Myocyte (in vitro differentiated cells): ENCODE data around the gene SCN8A. TPM values are rescaled to one million over a fixed set of nuclear protein-coding genes. Genes with fewer than 3 reads are reported as not detected.

Experiments
- DNase-seq: peaks from one replicate; pipeline ENCODE4 v3.0.0-alpha.2; 2012; ENCODE audit warnings: low read depth
- total RNA-seq: library from RNA; depleted of rRNA; stranded (reverse); fragments of >200 nt; gene quantifications from 2 replicates; pipeline ENCODE4 v1.2.3, GENCODE V29; 2014

The SCN8A gene
- total RNA-seq, 1 donor from 2014 or later = 13.7 TPM

DNA sequence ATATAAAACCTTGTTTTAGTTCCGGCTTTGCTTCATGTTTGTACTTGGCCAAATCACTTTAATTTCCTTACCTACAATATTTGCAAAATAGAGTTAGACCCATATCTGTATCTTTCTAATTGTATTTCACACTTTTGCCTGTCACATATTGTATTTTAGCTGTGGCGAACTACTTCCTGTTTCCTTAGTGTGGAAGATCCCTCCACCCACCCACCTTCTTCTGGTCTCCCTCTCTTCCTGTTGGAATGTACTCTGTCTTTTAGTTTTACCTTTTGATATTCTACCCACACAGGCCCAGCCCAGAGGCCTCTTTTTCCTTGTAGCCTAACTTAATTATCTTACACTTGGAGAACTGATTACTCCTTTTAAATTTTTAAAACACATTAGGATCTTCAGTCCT lies 78.2 kb downstream of the SCN8A start:
- no peak for DNase-seq

DNA sequence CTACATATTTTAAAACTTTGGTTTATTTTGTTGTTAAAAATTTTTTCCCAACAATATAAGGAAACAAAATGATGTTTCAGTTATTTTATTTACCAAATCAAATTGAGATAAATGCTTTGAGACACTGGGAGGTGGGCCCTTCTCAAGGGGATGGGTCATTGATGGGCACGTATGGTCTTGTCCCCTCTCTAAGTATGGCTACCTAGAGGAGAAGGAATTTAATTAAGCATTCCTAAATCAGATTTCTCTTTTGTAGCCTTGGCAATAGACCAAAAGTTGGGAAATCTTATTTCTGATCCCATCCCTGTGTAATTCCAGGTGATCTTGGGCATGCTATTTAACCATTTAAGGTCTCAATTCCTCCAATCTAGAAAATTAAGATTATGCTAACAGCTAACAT lies 79.0 kb downstream of the SCN8A start:
- DNase-seq = no peak

DNA sequence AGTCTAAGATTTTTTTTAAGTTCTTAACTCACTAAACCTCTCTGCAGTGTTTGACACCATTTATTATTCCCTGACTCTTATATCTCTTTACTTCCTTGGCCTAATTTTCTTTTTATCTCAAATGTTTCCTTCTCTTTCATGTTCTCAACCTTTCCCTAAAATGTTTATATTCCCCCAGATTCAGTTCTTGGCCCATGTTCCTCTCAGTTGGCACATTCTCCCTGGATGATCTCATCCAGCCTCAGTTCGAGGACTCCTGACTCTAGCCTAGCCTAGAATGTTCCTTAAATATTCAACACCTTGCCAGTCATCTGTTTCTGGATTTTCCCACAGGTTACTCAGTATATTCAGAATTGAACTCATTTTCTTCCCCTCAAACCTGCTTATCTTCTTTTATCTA lies 81.3 kb downstream of the SCN8A start:
- DNase-seq = no peak

DNA sequence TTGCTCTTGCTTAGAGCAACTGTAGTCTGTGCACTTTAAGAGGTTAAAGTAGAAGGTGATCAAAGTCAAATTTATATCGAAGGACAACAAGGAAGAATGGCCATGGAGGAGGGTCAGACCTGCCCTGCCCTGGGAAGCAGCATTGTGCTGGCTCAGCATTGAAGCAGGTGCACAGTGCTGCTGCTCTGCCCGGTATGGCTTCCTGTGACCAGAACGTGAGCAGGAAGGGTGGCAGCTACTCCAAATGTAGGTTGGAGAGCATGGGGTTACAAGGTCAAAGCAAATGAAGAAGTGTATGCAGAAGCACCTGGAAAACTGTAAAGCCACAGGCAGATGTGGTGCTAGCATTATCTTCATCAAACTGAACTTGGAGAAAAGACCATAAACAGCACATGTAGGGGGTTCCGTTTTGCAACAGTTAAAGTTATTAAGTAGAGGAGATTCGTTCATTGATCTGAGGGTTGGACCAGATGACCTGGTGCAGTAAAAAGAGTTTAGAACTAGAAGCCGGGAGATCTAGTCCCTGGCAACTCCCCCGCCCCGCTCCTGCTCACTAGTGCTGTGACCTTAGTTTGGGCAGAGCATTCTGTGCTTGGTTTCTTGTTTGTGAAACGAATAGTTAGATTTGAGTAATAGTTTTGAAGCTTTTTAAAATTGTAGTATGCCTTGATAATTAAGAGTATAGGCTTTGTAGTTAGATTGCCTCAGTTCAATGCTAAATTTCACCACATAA lies 84.2 kb downstream of the SCN8A start:
- DNase-seq = no peak

DNA sequence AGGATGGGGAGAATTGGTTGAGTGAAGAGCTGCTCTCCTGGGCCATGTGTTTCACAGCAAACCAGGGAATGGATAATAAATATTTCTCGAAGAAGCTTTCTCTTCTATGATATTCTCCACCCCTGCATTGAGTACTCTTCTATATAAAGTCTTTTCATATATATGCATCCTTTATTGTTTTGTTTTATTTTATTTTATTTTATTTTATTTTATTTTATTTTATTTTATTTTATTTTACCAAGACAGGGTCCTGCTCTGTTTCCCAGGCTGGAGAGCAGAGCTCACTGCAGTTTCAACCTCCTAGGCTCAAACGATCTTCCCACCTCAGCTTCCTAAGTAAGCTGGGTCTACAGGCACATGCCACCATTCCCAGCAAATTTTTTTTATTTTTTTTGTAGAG lies 85.8 kb downstream of the SCN8A start:
- no peak for DNase-seq

DNA sequence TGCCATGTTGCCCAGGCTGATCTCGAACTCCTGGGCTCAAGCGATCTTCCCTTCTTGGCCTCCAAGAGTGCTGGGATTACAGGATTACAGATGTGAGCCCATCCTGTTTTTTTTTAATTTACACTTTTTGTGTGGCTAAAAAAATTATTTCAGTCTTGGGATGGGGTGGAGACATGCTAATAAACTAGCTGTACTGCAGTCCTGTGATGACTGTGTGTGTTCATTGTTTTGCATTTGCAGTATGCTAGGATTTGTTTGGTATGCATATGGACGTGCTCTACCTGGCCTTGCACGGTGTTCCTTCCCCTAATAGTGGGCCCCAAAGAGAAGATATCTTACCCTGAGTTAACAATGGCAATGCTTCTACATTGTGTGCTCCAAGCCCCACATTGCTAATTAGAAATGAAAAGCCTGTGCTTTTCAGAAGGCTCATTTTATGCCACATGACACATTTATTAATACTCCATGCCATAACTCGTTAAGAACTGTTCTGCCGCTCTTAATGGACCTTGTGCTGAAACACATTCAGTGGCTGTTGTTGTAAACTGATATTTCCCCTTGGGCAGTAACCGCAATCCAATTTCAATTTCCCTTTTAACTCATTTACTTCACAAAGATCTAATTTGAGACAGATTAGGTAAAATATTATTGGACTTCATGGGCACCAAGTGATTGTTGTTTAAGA lies 86.4 kb downstream of the SCN8A start:
- no peak for DNase-seq

DNA sequence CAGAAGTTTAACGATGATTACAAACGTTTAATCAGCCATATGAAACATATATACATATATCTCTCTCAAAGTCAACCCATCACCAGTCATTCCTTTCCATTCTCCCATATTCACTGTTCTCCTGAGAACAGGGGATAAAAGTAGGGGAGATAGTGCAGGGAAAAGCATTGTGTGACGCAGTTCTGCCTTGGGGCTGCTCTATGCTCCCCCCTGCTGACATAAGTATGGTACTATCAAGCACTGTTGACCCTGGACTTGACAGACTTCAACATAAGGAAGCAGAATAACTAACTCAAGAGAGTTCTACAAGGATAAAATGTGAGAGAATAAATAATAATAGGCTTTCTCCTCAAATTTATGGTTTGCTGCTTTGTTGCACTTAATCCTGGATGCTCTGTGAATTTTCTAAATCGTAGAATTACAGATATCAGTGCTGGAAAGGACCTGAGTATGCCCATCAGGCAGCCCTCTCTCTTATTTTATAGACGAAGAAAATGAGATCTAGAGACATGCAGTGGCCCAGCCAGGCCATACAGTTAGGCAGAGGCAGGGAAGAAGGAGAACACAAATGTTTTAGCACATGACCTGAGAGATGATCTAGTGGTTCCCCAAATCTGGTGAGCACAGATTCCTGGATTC lies 87.2 kb downstream of the SCN8A start:
- DNase-seq = peak; percentile 78

DNA sequence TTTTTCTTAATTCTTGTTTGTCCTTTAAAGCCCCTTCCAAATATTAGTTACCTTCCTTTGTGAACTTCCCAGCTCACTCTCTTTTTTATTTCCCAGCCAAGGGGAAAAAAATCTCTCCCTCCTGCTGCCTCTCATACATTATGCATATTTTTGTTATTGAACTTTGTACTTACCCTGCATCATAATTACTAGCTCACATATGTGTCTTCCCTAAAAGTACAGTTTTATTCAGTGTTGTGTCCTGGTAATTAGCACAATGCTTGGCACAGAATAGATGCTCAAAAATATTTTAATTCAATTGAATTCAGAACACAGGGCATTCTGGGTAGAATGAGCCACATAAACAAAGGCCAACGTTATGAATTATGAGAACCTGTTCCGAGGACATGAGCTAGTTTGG lies 91.9 kb downstream of the SCN8A start:
- no peak for DNase-seq

DNA sequence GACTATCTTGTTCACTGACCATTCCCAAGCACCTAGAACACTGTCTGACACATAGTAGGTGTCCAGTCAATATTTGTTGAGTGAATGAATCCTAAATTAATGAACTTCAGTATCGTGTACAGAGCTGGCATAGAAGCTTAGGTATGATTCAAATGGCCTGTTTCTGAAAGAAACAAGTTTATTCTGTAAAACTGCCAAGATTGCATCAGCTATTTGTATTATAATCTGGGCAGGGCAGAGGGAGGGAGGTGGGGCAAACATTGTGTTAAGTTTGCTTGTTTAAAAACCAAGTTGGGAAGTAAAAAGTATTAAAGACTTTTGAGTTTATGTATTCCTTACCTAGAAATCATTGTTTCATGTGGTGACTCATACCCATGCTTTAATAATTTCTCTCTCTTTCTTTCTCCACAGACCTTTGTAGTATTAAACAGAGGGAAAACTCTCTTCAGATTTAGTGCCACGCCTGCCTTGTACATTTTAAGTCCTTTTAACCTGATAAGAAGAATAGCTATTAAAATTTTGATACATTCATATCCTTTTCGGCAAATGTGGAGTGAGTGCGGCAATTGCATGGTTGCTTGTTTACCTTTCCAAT lies 92.8 kb downstream of the SCN8A start:
- peak; percentile 24 for DNase-seq

DNA sequence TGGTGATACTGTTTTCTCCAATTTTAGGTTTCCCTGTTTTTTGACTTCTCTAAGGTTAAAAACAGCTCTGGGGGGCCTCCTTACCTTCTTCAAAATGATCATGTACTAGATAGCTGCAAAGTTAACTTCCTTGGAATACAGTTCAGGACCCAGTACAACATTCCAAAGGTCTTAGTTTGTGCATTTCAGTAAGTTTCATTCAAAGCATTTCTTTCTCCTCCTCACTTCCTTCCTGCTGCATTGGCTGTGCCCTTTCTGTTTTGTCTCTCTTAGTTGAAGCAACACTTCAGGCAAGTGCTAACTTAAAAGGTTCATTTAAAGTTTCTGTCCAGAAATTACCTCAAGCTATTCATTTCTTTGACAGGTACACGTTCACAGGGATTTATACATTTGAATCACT lies 95.7 kb downstream of the SCN8A start:
- DNase-seq = no peak

DNA sequence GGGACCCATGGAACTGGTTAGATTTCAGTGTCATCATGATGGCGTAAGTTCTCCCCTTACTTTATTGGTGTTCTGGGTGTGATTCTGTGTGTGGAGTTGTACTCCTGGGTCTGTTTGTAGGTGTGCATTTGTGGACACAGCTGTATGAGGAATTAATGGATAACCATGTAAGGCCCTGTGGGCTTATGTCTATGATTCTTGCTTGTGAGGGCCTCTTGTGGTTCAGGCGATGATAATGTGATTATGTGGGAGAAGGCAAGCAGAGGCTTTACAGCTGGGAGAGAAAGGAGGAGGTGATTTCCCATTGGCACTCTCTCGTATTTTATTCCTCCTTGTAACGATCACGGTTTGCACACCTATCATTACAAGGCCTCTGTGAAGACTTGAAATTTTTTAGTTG lies 96.1 kb downstream of the SCN8A start:
- DNase-seq = no peak

DNA sequence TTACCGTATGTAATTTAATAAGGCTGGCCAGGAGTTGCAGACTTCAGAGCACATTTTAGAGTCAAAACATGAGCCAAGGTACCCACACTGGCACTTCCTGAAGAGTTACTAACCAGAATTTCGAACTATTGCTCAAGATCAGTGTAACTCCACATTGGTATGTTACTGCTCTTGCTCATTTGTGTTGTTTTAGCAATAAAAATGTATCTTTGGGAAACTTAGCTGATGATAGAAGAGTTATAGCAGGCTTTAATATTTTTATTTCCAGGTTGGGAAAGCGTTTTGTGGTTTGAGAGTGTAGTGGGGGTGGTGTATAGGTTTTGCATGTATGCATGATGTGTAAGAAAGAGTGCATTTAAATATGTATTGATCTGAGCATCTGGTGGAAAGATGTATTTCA lies 96.6 kb downstream of the SCN8A start:
- DNase-seq = no peak

DNA sequence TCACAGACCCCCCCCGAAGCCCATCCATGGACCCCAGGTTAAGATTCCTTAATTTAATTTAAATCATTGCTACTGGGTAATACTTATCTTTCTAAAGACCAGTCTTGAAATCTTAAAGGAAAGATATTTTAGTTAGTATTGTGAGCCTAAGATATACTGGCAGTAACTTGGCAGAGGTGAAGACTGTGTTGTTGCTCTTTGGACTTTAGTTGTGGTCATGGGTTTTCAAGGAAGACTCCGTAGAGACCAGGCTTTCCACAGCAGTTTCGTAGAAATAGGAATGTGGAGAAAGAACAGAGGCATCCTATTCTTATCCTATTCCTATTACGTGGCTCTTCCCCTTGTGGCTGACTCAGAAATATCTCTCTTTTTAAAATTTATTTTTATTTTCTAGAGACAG lies 99.0 kb downstream of the SCN8A start:
- no peak for DNase-seq

DNA sequence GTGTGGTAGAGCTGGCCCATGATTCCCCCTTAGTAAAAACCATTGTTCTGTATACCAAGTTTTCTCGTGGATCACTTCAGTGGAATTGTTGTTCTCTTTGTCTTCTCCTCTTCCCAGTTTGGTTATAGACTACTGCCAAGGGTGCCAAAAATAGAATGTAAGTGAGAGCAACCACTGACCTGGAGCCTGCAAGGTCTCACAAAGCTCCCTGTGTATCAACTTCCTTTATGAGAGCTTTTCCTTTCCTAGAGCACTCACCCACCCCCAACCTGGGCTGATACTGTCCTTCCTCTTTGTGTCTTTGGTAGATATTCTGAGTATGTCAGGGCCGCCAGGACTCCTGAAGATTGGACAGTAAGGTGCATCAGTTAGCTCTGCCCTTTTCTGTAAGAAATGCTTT lies 101.0 kb downstream of the SCN8A start:
- DNase-seq = peak; percentile 26

DNA sequence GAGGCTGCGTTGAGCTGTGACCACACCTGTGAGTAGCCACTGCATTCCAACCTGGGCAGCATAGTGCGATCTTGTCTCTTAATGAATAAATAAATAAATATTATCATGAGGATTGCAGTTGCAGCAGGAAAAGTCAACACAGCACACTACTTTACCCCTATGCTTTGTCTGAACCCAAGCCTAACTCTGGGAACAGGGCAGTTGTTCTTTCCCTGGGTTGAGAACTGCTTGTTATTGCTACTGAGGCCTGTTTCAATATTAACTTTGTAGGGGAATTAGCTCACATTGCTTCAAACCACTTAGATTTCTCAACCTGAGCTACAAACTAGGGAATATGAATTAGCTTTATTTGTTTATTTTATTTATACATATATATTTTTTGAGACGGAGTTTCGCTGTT lies 102.5 kb downstream of the SCN8A start:
- DNase-seq = no peak

DNA sequence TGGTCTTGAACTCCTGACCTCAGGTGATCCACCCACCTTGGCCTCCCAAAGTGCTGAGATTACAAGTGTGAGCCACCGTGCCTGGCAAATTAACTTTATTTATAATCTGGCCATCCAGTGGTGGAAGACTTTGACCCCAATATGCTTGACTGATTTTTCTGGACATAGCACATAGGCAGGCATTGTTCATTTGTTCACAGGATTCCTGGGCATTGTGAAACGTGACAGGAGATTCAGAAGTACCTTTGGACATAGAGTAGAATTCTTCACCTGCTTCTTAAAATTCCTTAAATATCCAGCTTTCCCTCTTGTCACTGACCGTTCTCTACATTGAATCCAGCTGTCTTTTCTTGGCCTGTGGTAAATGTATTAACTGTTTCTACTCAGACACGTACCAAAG lies 103.1 kb downstream of the SCN8A start:
- DNase-seq = no peak

DNA sequence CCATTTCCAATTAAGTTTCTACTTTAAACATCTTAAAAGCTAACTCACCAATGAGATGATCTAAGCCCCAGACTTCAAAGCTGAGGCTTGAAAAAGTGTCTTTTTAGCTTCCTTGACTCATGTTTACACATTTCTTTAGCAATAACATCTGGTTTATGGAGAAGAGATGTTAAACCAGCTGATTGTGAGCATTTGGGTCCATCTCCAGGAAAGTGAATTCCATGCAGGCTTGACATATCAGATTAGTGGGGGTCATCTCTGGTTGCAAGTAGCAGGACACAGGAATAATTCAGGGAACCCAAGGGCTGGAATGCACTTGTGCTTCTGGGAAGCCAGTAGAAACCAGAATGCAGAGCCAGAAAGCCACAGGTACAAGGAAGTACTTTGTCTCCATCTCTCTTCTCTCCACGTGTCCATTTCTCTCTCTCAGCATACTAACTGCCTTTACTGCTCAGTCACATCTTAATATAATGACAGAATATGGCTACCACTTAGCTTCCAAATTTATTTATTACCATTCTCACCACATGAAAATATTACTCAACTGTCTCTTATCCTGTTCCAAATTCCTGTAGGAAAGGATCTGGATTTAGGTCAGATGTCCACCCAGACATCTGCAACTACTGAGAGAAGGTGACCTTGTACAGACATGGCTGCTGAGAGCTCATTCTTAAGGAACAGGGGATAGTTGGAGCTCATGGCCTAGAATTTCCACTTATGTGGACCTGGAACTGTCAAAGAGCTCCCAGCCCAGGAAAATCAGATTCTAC lies 104.4 kb downstream of the SCN8A start:
- peak; percentile 31 for DNase-seq

DNA sequence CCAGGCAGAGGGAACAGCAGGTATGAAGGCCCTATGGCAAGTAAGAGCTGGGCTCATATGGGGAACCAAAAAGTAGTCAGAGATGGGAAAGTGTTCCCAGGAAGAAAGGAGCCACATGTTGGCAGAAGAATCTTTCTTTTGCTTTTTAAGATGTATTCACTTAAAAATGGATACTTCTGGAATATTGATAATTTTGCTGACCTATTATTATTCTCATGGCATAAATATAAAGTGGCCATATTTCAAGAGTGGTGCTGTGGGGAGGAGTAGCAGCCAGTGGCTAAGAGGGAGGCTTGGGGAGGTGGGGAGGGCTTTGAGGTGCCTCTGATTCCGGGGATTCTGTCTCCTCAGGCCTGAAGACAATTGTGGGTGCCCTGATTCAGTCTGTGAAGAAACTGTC lies 108.2 kb downstream of the SCN8A start:
- DNase-seq = no peak

DNA sequence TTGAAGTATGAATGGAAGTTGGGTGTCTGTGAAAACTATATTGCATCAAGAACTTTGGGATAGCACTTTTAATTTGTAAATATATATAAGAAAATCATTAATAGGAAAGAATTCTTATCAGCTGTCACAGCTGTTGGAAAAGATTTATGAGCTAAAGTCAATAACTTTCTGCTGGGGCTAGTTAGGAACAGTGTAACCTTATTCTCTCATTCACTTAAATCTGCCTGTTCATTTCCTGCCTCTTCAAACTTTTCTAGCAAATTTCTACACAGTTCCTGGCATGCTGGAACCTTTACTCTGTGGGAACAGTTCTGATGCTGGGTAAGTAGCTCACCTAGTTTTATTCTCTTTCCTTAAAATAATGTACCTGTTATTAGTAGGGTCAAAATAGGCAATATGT lies 109.9 kb downstream of the SCN8A start:
- DNase-seq = no peak

DNA sequence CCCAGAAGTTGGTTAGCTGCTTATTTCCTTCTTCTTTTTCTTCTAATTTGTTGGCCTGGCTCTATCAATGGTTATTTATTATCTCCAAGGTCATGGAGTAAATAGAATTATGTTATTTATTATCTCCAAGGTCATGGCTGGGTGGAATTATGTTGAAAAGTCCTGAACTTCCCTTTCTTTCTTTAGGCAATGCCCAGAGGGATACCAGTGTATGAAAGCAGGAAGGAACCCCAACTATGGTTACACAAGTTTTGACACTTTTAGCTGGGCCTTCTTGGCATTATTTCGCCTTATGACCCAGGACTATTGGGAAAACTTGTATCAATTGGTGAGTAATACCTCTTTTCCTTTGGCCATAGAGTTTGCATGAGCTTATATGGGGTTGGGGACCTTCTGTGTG lies 111.6 kb downstream of the SCN8A start:
- DNase-seq = no peak

DNA sequence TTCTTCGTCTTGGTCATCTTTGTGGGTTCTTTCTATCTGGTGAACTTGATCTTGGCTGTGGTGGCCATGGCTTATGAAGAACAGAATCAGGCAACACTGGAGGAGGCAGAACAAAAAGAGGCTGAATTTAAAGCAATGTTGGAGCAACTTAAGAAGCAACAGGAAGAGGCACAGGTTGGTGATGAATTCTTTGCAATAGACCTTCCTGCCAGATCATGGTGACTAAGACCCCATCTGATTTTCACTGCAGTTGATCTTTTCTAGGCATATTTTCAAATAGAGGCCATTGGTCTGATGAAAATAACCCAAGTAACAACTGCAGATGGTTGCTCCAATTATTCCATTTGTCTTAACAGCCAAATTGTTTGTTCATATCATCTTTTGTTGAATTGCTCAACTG lies 114.4 kb downstream of the SCN8A start:
- DNase-seq = no peak

DNA sequence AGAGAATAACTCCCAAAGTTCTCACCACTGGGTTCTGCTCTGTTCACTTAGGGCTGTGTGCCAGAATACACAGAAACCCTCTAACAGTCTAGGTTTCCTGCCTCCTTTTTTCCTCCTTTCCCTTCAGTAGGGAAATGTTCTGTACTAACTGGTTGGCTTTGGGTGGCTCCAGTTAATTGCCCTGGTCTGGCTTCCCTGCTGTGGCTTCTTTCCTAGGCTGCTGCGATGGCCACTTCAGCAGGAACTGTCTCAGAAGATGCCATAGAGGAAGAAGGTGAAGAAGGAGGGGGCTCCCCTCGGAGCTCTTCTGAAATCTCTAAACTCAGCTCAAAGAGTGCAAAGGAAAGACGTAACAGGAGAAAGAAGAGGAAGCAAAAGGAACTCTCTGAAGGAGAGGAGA lies 115.2 kb downstream of the SCN8A start:
- no peak for DNase-seq
